B cell (primary cell): Measurements from ENCODE around the gene PAK6. TPM values are rescaled to one million over a fixed set of nuclear protein-coding genes. Genes with fewer than 3 reads are reported as not detected.

ENCODE experiments used
- ATAC-seq: fragments of 200-7000 bp; cut with Tn5 transposase; one replicate; pipeline ENCODE4 v1.10.0; 2021; ENCODE audit warnings: low read depth, mild to moderate bottlenecking, moderate number of reproducible peaks, moderate library complexity
- CTCF ChIA-PET: fragments of 350-600 bp; sonication (Branson Sonifier 250); formaldehyde crosslinking; loops from one replicate; lab custom pipeline; 2021; ENCODE audit warnings: antibody characterized with exemption, inconsistent platforms; lab: Charles Lee
- POLR2A ChIA-PET: fragments of 350-600 bp; sonication (Branson Sonifier 250); formaldehyde crosslinking; loops from one replicate; lab custom pipeline; 2021; ENCODE audit warnings: antibody characterized with exemption; lab: Charles Lee
- DNase-seq: peaks from one replicate; pipeline ENCODE4 v3.0.0; 2013
- H2AFZ ChIP-seq: 2 replicates; pipeline ENCODE4 v1.6.1; 2012; ENCODE audit warnings: mild to moderate bottlenecking, low read depth, low read length; ENCODE audit not compliant: insufficient read depth, poor library complexity, severe bottlenecking
- H3K27ac ChIP-seq, 2 donors: 1 replicate in 1 of 2; 2 replicates in 1 of 2; pipeline ENCODE4 v1.5.1; 2012 to 2013; ENCODE audit warnings: low read length in 2 of 2, mild to moderate bottlenecking in 2 of 2, moderate library complexity in 1 of 2
- H3K27me3 ChIP-seq, 4 experiments: fragments of 200-600 bp in 1 of 4; sonication (generic) in 1 of 4; replicated peaks in 1 of 4; 1 replicate in 2 of 4; 2 replicates in 2 of 4; pipeline versions ENCODE4 v1.6.1 to v1.7.0; 2013 to 2016; ENCODE audit warnings: low read length in 3 of 4, mild to moderate bottlenecking in 2 of 4, mixed read lengths in 1 of 4, moderate library complexity in 1 of 4; ENCODE audit not compliant: insufficient read depth in 4 of 4, control insufficient read depth in 3 of 4; ENCODE audit errors: control extremely low read depth in 1 of 4
- H3K36me3 ChIP-seq, 2 experiments: replicated peaks in 1 of 2; 1 replicate in 1 of 2; 2 replicates in 1 of 2; pipeline versions ENCODE4 v1.6.1 to v1.7.1; 2013; ENCODE audit warnings: low read length in 1 of 2; ENCODE audit not compliant: insufficient read depth in 2 of 2, control insufficient read depth in 1 of 2; ENCODE audit errors: control extremely low read depth in 1 of 2, extremely low read depth in 1 of 2
- H3K4me1 ChIP-seq, 2 donors: fragments of 200-600 bp in 1 of 2; sonication (generic) in 1 of 2; 1 replicate in 1 of 2; 2 replicates in 1 of 2; pipeline versions ENCODE4 v1.5.1 to v1.6.1; 2013 to 2017; ENCODE audit warnings: low read length in 2 of 2; ENCODE audit not compliant: control insufficient read depth in 2 of 2, insufficient read depth in 2 of 2
- H3K4me2 ChIP-seq: replicated peaks from 2 replicates; pipeline ENCODE3; 2012; ENCODE audit warnings: mild to moderate bottlenecking, low read depth, low read length; ENCODE audit not compliant: poor library complexity, severe bottlenecking
- H3K4me3 ChIP-seq, 5 experiments: fragments of 200-600 bp in 1 of 5; sonication (generic) in 1 of 5; 1 replicate in 3 of 5; 2 replicates in 2 of 5; pipeline versions ENCODE4 v1.5.1 to v1.7.0; 2011 to 2016; ENCODE audit warnings: low read length in 4 of 5, mild to moderate bottlenecking in 4 of 5, low read depth in 2 of 5, control low read depth in 1 of 5, moderate library complexity in 1 of 5; ENCODE audit not compliant: insufficient read depth in 1 of 5; ENCODE audit errors: control extremely low read depth in 1 of 5, extremely low read depth in 1 of 5
- H3K79me2 ChIP-seq: fragments of 200-600 bp; sonication (generic); one replicate; pipeline ENCODE4 v1.6.0; 2016; ENCODE audit warnings: low read length; ENCODE audit not compliant: control insufficient read depth, insufficient read depth
- H3K9ac ChIP-seq: fragments of 200-600 bp; sonication (generic); 2 replicates; pipeline ENCODE4 v1.6.1; 2017; ENCODE audit warnings: mild to moderate bottlenecking, low read length, moderate library complexity
- H3K9me3 ChIP-seq, 3 donors: one replicate each; pipeline versions ENCODE4 v1.6.1 to v1.7.1; 2013; ENCODE audit warnings: low read length in 2 of 3; ENCODE audit not compliant: control insufficient read depth in 2 of 3, insufficient read depth in 1 of 3; ENCODE audit errors: control extremely low read depth in 1 of 3
- H4K20me1 ChIP-seq: 2 replicates; pipeline ENCODE4 v1.6.0; 2012; ENCODE audit warnings: mild to moderate bottlenecking, low read length; ENCODE audit not compliant: insufficient read depth, control insufficient read depth, poor library complexity, severe bottlenecking
- H3K27ac Mint-ChIP-seq: one replicate; pipeline ENCODE4 v1.8.0; 2021; ENCODE audit warnings: mixed read lengths
- H3K27me3 Mint-ChIP-seq: one replicate; pipeline ENCODE4 v1.8.0; 2021; ENCODE audit warnings: mixed read lengths
- H3K4me1 Mint-ChIP-seq: one replicate; pipeline ENCODE4 v1.8.0; 2021; ENCODE audit warnings: mixed read lengths
- H3K4me3 Mint-ChIP-seq: one replicate; pipeline ENCODE4 v1.8.0; 2021; ENCODE audit warnings: mixed read lengths
- H3K9me3 Mint-ChIP-seq: one replicate; pipeline ENCODE4 v1.8.0; 2022; ENCODE audit warnings: mixed read lengths; ENCODE audit not compliant: insufficient read depth
- CTCF ChIP-seq: fragments of 200-600 bp; IDR thresholded peaks from one replicate; pipeline ENCODE4 v1.8.0; 2022; ENCODE audit warnings: antibody characterized with exemption, mild to moderate bottlenecking
- EZH2 ChIP-seq: IDR thresholded peaks from 2 replicates; pipeline ENCODE4 v1.6.1; 2012; ENCODE audit warnings: borderline replicate concordance, low read depth, mild to moderate bottlenecking, moderate library complexity, low read length; ENCODE audit not compliant: insufficient read depth, poor library complexity, severe bottlenecking
- WGBS: methylation state at CpG from one replicate; pipeline ENCODE4 v1.1.5; 2013; ENCODE audit warnings: missing lambda C conversion rate; ENCODE audit not compliant: insufficient coverage; 5-methylcytosine and 5-hydroxymethylcytosine counted together
- intact Hi-C: fragments of 100-400 bp; cut with micrococcal nuclease; formaldehyde crosslinking; loops from one replicate; pipeline ENCODE4 v1.10.0; 2022
- polyA plus RNA-seq: library from polyadenylated mRNA; depleted of rRNA; stranded (reverse); fragments of >200 nt; gene quantifications from 2 replicates; pipeline ENCODE4 v1.2.3, GENCODE V29; 2012
- total RNA-seq, 2 donors: library from RNA; stranded (reverse); fragments of 120-200 nt in 1 of 2; gene quantifications; 1 replicate in 1 of 2; 2 replicates in 1 of 2; pipeline versions ENCODE4 v1.2.3 to v1.2.4, GENCODE V29; 2013 to 2022

Gene PAK6
- total and polyA plus RNA-seq, 2 donors (not counting 1 experiment from before 2014, with no cell fraction given) = 0.45 to 1.2 TPM

GRCh38 chr15:40235201-40235885 is 3.5 kb upstream of the PAK6 start:
- peaks cover 30 to 31% of the 10 kb centered on the region in 2 donors for H3K4me1 ChIP-seq
- peak overlapping the region; percentile 61 for H2AFZ ChIP-seq
- no peaks in the 10 kb centered on the region for H3K79me2 ChIP-seq
- DNase-seq = peak; percentile 63
- peak overlapping the region; percentile 53 for H3K4me2 ChIP-seq
- H4K20me1 ChIP-seq = no peaks in the 10 kb centered on the region
- Mint-ChIP-seq H3K4me1 (peaks cover 36% of the 10 kb centered on the region), H3K4me3 (peak overlapping the region; percentile 35), H3K27ac (peak overlapping the region; percentile 84), H3K27me3 (peaks cover 9% of the 10 kb centered on the region), H3K9me3 (no peaks in the 10 kb centered on the region)
- TF ChIP-seq CTCF (no peak), EZH2 (no peak)
- H3K9ac ChIP-seq = no peak overlapping the region
- intact Hi-C loops = no loop called here
- ChIA-PET POLR2A (interaction anchor here (0.6 kb wide), 1 partner anchor 165 kb away, joined by 7 read pairs; no protein-coding TSS in a partner anchor), CTCF (interaction anchor here (1.5 to 1.8 kb wide), 2 partner anchors 40 to 187 kb away, joined by 4 read pairs; no protein-coding TSS in a partner anchor)
- H3K27me3 ChIP-seq = peaks cover 0 to 12% (median 6%) of the 10 kb centered on the region in 4 experiments
- H3K36me3 ChIP-seq = no peaks in the 10 kb centered on the region
- 56% methylated on average over 2 of the region's 4 CpGs for WGBS
- peaks cover 0 to 4% (median 0%) of the 10 kb centered on the region in 3 donors for H3K9me3 ChIP-seq
- H3K27ac ChIP-seq = no peak overlapping the region
- H3K4me3 ChIP-seq = peak overlapping the region in 2 of 5 experiments; percentile 0 to 6
- peak; percentile 69 for ATAC-seq

- TF ChIP-seq EZH2 (no peak), CTCF (no peak)
- H3K4me3 Mint-ChIP-seq = peak overlapping the region; percentile 71
- intact Hi-C loops = no loop called here
Measured at GRCh38 chr15:40239404-40239692, 485 bp downstream of the PAK6 start.

More at GRCh38 chr15:40239404-40239692, 485 bp downstream of the PAK6 start:
- POLR2A ChIA-PET = interaction anchor here (0.9 kb wide), 1 partner anchor 69 kb away, joined by 3 read pairs; the partner anchor contains the start of gene PLCB2
- no peak overlapping the region for H3K27ac ChIP-seq
- H3K4me1 ChIP-seq = peaks cover 30 to 31% of the 10 kb centered on the region in 2 donors
- H3K27me3 Mint-ChIP-seq = peaks cover 9% of the 10 kb centered on the region
- DNase-seq (no peak), ATAC-seq (no peak)
- CTCF ChIA-PET = interaction anchor here (0.9 to 5.0 kb wide), 7 partner anchors 13 to 194 kb away, joined by 3 to 22 read pairs (median 5); partner anchors contain the start of gene PLCB2
- peak overlapping the region; percentile 76 for H3K9ac ChIP-seq
- no peaks in the 10 kb centered on the region for H4K20me1 ChIP-seq
- H3K4me3 ChIP-seq = peak overlapping the region in 4 of 5 experiments; percentile 22 to 55 (median 34)
- H3K9me3 Mint-ChIP-seq = no peaks in the 10 kb centered on the region
- H3K27ac Mint-ChIP-seq = no peak overlapping the region
- peaks cover 36% of the 10 kb centered on the region for H3K4me1 Mint-ChIP-seq
- H3K4me2 ChIP-seq = peak overlapping the region; percentile 92
- peak overlapping the region; percentile 80 for H2AFZ ChIP-seq
- WGBS = 62% methylated on average over 3 of the region's 5 CpGs
- H3K27me3 ChIP-seq = peaks cover 0 to 18% (median 6%) of the 10 kb centered on the region in 4 experiments
- H3K36me3 ChIP-seq = no peaks in the 10 kb centered on the region
- no peaks in the 10 kb centered on the region for H3K79me2 ChIP-seq
- peaks cover 0 to 4% (median 0%) of the 10 kb centered on the region in 3 donors for H3K9me3 ChIP-seq
